Rectal smooth muscle tissue (tissue), 1 donor: ENCODE measurements around the gene GDPGP1.

Experiments
- H3K27ac ChIP-seq: one replicate; pipeline ENCODE4 v1.7.0; 2013; ENCODE audit warnings: low read depth, low read length, inconsistent platforms
- H3K27me3 ChIP-seq: one replicate; pipeline ENCODE4 v1.7.0; 2013; ENCODE audit warnings: low read length; ENCODE audit not compliant: control insufficient read depth, insufficient read depth
- H3K36me3 ChIP-seq: one replicate; pipeline ENCODE4 v1.7.0; 2013; ENCODE audit warnings: low read length; ENCODE audit not compliant: control insufficient read depth, insufficient read depth
- H3K4me1 ChIP-seq: one replicate; pipeline ENCODE4 v1.7.0; 2013; ENCODE audit warnings: low read length; ENCODE audit not compliant: control insufficient read depth, insufficient read depth
- H3K4me3 ChIP-seq: one replicate; pipeline ENCODE4 v1.7.0; 2013; ENCODE audit warnings: low read length
- H3K9ac ChIP-seq: one replicate; pipeline ENCODE4 v1.7.0; 2013; ENCODE audit warnings: low read length

Gene GDPGP1

GRCh38 chr15:90221246-90221900 is 12.6 kb upstream of the GDPGP1 start:
- H3K36me3 ChIP-seq: peaks cover 52% of the 10 kb centered on the region
- peak overlapping the region; percentile 18 for H3K4me3 ChIP-seq
- peak overlapping the region; percentile 78 for H3K27ac ChIP-seq
- no peak overlapping the region for H3K9ac ChIP-seq
- H3K4me1 ChIP-seq: peaks cover 12% of the 10 kb centered on the region
- no peaks in the 10 kb centered on the region for H3K27me3 ChIP-seq

DNA sequence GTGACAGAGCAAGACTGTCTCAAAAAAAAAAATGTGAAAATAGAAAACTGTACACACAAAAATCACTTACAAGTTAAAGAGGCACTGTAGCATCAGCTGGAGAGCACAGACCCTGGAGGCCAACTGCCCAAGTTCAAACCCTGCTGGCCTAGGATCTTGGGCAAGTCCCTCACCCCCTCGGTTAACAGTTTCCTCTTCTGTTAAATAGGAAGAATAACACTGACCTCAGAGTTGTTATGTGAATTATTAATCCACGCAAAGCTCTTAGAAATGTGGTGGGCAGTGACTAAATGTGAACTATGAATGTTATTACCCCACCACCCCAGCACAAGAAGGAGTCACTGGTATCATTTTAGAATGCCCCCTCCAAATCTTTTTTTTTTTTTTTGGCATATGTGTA is 11.5 kb upstream of the GDPGP1 start:
- Histone ChIP-seq H3K4me3 (no peak overlapping the region), H3K27ac (no peak overlapping the region), H3K27me3 (no peaks in the 10 kb centered on the region), H3K9ac (no peak overlapping the region), H3K36me3 (peaks cover 48% of the 10 kb centered on the region), H3K4me1 (peaks cover 12% of the 10 kb centered on the region)

- peaks cover 49% of the 10 kb centered on the region for H3K36me3 ChIP-seq
- H3K27ac ChIP-seq: no peak overlapping the region
Observed at GRCh38 chr15:90223441-90224165, 10.4 kb upstream of the GDPGP1 start.

DNA sequence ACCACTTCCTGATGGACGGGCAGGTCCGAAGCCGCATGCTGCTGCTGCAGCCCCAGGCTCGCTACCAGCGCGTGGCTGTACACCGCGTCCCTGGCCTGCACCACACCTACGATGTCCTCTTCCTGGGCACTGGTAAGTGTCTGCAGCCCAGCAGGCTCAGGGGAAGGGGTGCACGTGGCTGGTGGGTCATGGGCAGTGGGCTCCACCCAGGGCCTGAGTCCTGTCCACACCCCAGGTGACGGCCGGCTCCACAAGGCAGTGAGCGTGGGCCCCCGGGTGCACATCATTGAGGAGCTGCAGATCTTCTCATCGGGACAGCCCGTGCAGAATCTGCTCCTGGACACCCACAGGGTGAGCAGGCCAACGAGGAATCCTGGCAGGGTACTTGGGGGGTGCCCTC is 9.0 kb upstream of the GDPGP1 start:
- H3K27ac ChIP-seq: no peak overlapping the region
- H3K36me3 ChIP-seq: peaks cover 56% of the 10 kb centered on the region
- peaks cover 9% of the 10 kb centered on the region for H3K4me1 ChIP-seq

More at GRCh38 chr15:90223441-90224165, 10.4 kb upstream of the GDPGP1 start:
- Histone ChIP-seq H3K4me1 (peaks cover 12% of the 10 kb centered on the region), H3K4me3 (no peak overlapping the region), H3K9ac (no peak overlapping the region), H3K27me3 (no peaks in the 10 kb centered on the region)

DNA sequence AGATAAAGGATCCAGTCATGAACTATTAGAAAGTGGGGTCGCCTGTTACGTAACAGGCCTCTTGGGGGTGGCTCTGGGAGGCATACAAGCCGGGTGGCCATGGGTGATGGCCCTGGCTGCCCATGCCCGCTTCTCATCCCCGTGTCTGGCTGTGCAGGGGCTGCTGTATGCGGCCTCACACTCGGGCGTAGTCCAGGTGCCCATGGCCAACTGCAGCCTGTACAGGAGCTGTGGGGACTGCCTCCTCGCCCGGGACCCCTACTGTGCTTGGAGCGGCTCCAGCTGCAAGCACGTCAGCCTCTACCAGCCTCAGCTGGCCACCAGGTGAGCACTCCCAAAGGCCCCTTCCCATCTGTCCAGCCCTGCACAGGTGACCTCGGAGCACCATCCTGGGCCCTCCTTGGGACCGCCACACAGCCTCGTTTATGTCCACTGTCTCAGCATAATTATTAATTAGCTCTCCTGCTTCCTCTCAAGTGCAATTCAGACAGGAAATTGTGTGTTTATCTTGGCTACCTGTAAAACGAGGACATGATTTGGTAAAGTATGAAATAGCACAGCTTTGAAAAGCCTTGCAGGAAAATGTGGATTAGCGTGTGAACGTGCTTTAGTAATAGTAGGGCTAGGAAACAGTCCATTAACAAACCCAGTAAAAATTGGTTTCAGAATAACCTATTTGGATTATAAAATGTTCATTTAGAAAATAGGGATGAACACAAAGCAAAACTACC is 8.3 kb upstream of the GDPGP1 start:
- H3K4me1 ChIP-seq: peaks cover 8% of the 10 kb centered on the region
- H3K36me3 ChIP-seq: peaks cover 56% of the 10 kb centered on the region
- no peaks in the 10 kb centered on the region for H3K27me3 ChIP-seq
- H3K4me3 ChIP-seq: no peak overlapping the region
- H3K9ac ChIP-seq: no peak overlapping the region
- no peak overlapping the region for H3K27ac ChIP-seq

More for the DNA sequence above, 9.0 kb upstream of the GDPGP1 start:
- no peaks in the 10 kb centered on the region for H3K27me3 ChIP-seq
- H3K9ac ChIP-seq: no peak overlapping the region
- no peak overlapping the region for H3K4me3 ChIP-seq

- no peak overlapping the region for H3K4me3 ChIP-seq
- no peaks in the 10 kb centered on the region for H3K27me3 ChIP-seq
- H3K27ac ChIP-seq: no peak overlapping the region
- no peaks in the 10 kb centered on the region for H3K4me1 ChIP-seq
- no peak overlapping the region for H3K9ac ChIP-seq
- peaks cover 49% of the 10 kb centered on the region for H3K36me3 ChIP-seq
Observed at GRCh38 chr15:90227336-90227735, 6.7 kb upstream of the GDPGP1 start.

DNA sequence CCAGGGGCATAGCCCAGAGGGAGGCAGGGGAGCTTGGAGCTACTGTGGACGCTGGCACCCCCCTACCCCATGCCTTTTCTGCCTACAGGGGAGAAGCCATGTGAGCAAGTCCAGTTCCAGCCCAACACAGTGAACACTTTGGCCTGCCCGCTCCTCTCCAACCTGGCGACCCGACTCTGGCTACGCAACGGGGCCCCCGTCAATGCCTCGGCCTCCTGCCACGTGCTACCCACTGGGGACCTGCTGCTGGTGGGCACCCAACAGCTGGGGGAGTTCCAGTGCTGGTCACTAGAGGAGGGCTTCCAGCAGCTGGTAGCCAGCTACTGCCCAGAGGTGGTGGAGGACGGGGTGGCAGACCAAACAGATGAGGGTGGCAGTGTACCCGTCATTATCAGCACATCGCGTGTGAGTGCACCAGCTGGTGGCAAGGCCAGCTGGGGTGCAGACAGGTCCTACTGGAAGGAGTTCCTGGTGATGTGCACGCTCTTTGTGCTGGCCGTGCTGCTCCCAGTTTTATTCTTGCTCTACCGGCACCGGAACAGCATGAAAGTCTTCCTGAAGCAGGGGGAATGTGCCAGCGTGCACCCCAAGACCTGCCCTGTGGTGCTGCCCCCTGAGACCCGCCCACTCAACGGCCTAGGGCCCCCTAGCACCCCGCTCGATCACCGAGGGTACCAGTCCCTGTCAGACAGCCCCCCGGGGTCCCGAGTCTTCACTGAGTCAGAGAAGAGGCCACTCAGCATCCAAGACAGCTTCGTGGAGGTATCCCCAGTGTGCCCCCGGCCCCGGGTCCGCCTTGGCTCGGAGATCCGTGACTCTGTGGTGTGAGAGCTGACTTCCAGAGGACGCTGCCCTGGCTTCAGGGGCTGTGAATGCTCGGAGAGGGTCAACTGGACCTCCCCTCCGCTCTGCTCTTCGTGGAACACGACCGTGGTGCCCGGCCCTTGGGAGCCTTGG is 5.9 kb upstream of the GDPGP1 start:
- peaks cover 4% of the 10 kb centered on the region for H3K4me1 ChIP-seq
- peaks cover 49% of the 10 kb centered on the region for H3K36me3 ChIP-seq
- no peaks in the 10 kb centered on the region for H3K27me3 ChIP-seq
- no peak overlapping the region for H3K9ac ChIP-seq
- peak overlapping the region; percentile 70 for H3K27ac ChIP-seq
- no peak overlapping the region for H3K4me3 ChIP-seq

- Histone ChIP-seq H3K4me1 (peaks cover 4% of the 10 kb centered on the region), H3K4me3 (no peak overlapping the region), H3K9ac (no peak overlapping the region), H3K27ac (peak overlapping the region; percentile 53), H3K27me3 (no peaks in the 10 kb centered on the region), H3K36me3 (peaks cover 41% of the 10 kb centered on the region)
Observed at GRCh38 chr15:90228960-90229359, 5.0 kb upstream of the GDPGP1 start.

DNA sequence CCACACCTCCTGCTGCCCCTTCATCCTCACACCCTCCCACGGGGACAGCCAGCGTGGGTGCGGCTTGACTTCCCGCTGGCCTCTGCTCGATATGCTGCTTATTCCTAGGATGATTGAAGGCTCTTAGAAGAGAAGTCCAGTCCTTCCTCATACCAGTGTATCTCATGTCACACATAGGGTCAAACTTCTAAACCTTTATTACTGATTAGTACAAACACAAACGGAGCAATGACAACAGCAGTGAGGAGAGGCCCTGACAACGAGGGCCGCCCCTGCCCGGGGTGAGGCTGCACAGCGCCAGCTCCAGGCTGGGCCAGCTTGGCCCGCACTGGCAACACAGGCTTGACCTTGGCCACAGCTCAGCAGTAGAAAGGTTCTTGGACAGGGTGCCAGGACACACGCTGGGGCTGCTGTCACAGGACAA is 3.9 kb upstream of the GDPGP1 start:
- Histone ChIP-seq H3K4me1 (peaks cover 8% of the 10 kb centered on the region), H3K4me3 (no peak overlapping the region), H3K9ac (no peak overlapping the region), H3K27ac (peak overlapping the region; percentile 38), H3K27me3 (no peaks in the 10 kb centered on the region), H3K36me3 (peaks cover 31% of the 10 kb centered on the region)

DNA sequence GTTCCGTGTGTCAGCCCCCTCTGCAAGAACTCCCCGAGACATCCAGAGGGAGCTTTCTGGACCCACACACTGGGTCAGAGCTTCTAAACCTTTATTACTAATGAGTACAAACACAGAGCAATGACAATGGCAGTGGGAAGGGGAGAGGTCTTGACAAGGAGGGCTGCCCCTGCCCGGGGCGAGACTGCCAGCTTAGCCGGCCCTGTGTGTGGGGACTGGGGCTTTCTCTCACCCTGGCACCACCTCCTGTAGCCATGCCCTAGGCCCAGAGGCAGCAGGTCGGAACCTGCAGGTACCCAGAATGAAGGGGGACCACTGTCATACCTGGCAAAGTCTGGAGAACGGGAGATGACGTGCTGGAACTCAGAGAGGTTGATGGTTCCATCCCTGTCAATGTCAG is 3.4 kb upstream of the GDPGP1 start:
- peaks cover 26% of the 10 kb centered on the region for H3K36me3 ChIP-seq
- no peak overlapping the region for H3K4me3 ChIP-seq
- H3K4me1 ChIP-seq: peaks cover 8% of the 10 kb centered on the region
- peak overlapping the region; percentile 32 for H3K9ac ChIP-seq
- no peaks in the 10 kb centered on the region for H3K27me3 ChIP-seq
- H3K27ac ChIP-seq: no peak overlapping the region

DNA sequence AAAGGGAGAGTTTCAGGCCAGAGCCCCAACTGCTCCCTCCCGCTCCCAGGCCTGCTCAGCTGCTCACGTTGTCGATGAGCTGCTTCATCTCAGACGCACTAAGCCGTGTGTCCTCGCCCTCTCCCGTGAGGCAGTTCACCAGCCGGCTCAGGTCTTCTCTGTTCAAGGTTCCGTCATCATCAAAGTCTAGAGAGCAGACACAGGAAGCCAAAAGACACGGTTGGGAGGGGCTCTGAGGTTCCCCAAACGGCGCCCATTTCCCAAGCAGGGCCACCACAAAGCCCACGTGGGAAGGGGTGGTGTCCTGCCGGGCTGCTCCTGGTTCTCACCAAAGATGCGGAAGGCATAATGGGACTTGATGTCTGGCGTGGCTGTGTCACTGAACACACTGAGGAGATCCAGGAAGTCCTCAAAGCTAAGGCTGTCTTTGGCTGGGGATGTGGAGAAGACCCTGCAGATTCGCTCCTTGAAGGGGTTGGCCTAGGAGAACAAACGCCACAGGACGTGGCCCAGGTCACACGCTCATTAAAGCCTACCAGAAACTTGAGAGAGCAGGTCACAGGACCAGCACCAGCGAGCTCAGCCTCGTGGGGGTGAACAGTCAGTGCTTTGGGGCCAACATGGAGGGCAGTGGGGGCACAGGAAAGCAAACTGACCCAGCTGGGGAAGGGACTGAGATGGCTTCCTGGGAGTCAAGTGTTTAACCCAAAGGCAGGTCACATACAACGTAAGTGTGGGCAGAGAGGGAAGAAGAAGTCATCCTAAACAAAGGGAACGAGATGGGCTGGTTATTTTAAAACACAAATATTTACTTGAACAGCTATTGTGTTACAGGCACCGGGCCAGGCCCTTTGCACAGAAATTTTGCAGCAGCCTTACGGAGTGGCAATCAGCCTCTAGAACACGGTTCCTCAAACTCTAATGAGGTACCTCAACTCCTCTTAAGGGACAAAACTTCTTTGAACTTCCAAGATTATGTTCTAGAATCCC is 2.7 kb upstream of the GDPGP1 start:
- H3K4me1 ChIP-seq: peaks cover 8% of the 10 kb centered on the region

More for the DNA sequence above, 2.7 kb upstream of the GDPGP1 start:
- no peak overlapping the region for H3K4me3 ChIP-seq
- H3K27ac ChIP-seq: peak overlapping the region; percentile 20
- no peaks in the 10 kb centered on the region for H3K27me3 ChIP-seq
- H3K9ac ChIP-seq: peak overlapping the region; percentile 32
- peaks cover 24% of the 10 kb centered on the region for H3K36me3 ChIP-seq
